Inflammatory macrophage (primary cell): ENCODE results near the gene CES5A.
A peak's percentile ranks its signal among the peaks of the same experiment; 100 is the strongest.
"Not testable (repeated sequence)": the region's sequence is repeated elsewhere in the genome, so short reads cannot be mapped to it uniquely, and the experiment has no call there.

Source experiments
- DNase-seq, 2 donors: peaks; one replicate each; pipeline ENCODE4 v3.0.0-alpha.2; 2020 to 2022

Gene CES5A

DNA sequence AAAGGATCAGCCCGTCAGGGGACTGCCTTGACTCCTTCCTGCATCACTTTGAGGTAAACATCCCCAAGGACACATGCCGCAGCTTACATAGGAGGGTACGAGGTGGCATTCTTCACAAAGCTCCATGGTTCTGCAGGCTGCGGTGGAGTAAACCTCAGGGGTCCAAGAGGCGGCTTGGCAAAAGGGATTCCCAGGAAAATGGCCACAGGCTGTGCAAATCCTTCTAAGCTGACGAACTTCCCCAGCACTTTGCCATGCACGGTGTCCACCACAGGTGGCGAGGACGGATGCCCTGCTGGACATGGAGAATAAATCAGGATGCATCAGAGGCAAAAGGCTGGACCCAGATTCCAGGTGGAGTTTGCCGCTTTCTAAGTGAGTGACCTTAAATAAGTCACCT, 46.5 kb downstream of the CES5A start:
- no peak for DNase-seq

DNA sequence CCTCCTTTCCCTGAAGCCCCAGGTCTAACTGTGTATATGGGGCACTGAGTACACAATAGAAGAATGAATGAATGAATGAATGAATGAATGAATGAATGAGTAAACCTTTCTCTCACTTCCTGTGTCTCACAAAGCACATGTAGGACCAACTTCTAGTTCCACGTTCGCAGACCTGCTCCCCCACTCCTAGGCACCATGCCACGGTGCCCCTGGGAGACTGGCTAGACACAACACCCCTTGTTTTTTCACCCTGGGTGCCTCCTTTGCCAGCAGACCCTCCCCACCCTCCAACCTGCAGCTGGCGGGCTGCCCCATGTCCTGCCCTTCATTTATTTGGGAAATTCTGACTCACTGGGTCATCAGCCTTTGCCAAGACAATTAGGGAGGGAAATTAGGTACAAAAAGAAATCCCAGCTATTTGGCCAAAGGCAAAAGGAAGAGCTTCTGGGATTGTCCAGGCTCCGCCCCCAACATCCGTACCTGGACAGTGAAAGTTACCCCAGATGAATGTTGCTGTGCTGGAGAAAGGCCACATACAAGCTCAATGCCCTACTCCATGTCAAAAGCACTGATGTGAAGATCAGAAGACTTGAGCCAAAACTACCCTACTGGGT, 50.0 kb downstream of the CES5A start:
- DNase-seq = no peak

DNA sequence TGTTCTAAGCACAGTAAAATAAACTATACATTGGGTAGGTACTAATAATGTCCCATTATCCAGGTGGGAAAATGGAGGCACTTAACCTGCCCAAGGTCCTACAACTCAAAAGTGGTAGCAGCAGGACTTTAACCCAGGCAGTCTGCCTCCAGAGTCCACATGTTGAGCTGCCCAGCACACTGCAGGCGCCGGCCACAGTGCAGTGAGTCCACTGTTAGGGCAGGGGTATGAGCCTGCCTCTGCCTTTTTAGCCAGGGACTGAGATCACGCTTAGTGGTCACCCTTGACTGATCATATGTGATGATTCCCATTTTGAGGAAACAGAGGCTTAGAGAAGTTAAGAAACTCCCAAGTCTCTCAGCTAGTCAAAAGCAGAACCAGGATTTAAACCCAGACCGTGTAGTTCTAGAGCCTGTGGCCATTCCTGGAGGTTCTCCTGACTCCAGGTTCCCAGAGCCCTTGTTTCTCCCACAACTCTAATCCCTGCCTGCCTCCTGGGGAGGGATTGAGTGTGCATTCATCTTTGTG, 50.6 kb downstream of the CES5A start:
- peak; percentile 43 to 49 for DNase-seq

DNA sequence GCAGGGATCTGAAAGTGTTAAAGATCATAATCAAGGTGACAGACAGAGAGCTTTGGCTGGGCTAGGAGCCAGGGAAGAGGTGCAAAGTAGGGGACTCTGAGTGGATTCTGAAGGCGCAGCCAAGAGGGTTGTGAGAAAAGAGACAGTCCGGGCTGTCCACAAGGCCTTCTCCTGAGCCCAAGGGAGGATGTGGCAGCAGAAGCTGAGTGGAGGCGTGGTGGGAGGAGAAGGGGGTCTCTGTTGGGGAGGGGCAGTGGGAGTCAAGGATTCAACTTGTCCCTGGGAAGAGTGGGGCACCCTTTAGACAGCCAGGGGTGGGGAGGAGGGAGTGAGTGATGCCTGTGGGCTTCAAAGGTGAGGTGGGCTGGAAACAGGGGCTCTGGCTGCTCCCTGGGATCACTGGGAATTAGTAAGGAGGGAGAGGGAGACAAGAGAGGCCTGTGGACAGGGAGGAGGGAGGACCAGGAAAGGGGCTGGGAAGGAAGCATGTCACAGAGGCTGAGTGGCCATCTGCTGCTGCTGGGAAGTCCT, 52.8 kb downstream of the CES5A start:
- DNase-seq = no peak

DNA sequence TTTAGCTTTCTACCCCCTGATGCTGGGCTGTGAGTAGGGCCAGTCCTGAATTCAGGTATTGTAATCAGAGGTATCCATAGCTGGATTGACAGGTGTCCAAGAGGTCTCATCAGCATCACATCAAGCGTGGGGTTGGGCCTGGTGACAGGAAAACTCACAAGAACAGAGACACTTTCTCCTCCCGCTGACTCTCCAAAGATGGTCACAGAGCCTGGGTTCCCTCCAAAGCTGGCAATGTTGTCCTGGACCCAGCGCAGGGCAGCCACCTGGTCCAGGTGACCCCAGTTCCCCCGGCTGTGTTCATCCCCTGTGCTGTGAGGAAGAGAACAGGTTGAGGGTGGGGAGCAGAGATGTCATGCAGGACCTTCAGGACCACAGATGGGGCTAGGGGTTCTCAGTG, 54.0 kb downstream of the CES5A start:
- no peak for DNase-seq

DNA sequence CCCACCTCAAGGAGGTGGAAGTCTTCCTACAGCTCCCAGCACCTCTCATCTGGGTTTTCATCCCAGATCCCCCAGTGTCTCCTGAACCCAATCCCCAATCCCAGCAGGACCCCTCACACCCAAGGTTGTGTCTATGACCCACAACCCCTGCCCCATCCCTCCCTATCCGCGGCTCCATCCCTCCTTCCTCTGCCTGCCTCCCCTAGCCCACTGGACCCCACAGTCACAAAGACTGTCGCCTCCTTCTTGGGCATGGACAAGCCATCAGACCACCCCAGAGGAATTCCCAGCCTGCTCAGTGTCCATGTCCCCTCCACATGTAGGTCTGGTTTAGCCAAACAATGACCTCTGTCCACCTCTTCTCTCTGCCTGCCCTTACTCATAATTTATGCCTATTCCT, 54.6 kb downstream of the CES5A start:
- no peak for DNase-seq

DNA sequence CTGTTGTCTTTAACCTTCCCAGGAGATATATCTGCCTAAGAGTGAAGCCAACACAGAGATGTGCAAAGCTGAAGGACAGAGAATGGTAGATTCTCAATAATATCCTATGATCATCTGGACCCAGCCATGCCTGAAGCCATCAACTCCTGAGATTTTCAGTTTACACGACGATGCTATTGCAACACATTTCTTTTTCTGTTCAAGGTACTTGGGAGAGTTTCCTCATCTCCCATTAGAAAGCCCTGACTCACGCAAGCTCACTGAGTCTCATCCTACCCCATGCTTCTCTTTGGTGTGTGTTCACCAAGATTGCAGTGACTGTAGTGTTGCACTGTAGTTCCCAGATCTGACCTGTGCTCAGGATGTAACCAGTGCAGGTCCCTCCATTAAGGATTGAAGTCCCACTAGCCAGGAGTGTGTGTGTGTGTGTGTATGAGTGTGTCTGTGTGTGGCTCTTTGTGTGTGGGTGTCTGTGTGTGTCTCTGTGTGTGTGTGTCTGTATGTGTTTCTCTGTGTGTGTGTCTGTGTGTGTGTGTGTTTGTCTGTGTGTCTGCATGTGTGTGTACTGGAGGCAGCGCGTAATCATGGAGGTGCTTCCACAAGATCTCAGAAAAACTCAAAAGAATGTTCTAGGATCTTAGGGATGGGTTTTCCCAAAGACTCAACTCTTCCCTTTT, 57.8 kb downstream of the CES5A start:
- no peak for DNase-seq

DNA sequence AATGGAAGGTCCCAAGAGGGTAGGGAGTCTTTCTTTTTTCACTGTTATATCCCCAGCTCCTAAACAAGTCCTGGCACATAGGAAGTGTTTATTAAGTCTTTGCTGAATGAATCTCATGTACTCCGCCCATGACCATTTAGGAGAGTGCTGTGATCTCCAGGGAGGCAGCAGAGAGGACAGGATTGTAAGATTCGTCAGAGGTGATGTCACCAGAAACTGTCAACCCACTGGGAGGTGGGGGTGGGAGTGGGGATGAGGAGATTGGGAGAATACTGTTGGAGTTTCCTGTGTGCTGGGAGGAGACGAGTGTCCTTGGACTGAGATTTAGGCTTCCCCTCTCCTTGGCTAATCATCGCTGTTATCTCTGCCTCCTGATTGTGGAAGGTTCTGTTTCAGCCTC, 59.0 kb downstream of the CES5A start:
- DNase-seq = not testable (repeated sequence)

DNA sequence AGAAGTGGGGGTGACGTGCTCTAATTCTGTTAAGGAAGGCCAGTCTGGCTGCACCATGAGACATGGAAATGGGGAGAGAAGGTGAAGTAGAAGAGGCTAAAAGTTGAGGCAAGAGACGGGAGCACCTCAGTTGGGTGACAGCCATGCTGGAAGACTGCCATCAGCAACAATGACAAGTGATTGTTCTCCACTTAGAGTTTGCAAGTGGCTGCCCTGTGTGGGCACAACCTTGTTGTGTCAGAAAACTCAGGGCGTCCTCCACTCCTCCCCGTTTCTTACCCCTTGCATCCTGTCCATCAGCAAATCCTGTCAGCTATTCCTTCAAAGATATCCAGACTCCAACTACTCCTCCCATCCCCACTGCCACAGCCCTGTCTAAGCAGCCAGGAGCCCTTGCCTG, 59.9 kb downstream of the CES5A start:
- DNase-seq = no peak

DNA sequence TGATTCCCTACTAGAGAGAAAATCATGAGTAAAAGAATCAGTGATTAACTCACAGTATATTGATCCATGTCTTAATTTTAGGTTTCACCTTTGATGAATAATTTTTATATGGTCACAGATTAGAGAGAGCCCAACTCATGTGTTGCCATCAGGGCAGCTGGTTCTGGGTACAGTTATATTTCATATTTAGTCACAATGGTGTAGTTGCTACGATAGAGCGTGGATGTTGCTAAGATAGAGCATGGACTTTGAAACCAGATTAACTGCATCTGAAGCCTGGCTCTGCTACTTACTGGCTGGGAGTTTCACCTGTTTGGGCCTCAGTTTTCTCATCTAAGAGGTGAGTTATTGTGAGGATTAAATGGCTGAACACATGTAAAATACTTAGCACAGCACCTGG, 61.0 kb downstream of the CES5A start:
- not testable (repeated sequence) for DNase-seq

DNA sequence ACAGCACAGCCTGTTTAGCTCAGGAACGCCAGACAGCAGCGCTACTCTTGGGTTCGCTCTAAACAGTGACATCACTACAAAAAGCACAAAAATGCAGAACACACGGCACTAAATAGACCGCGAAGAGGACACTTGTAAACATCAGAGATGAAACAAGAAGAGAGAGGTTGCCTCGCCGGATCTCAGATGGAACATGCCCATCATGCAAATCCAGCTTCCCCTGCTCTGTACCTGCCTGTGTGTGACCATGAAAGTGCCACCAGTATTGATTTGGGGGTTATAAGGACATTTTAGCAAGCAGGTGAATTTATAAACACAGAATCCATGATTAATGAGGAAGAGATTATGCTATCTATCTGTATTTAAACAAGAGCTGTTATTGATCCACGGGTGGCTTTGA, 61.4 kb downstream of the CES5A start:
- not testable (repeated sequence) for DNase-seq

DNA sequence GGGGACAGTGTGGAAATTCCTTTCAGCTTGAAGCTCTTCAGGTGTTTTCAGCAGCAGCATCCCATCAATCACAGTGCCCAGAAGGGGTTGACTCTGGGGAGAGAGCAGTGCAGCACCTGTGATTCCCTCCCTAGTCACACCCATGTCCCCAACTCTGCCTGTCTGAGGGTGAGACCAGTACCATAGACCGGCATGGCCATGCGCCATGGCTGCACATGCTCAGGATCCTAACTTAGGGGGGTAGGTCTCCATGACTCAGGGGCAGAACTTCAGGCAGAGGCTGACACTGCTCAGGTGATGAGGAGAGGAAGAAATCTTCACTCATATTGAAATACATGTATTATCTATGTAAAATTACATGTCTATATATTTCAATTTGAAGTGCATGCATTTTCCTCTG, 62.2 kb downstream of the CES5A start:
- no peak for DNase-seq

DNA sequence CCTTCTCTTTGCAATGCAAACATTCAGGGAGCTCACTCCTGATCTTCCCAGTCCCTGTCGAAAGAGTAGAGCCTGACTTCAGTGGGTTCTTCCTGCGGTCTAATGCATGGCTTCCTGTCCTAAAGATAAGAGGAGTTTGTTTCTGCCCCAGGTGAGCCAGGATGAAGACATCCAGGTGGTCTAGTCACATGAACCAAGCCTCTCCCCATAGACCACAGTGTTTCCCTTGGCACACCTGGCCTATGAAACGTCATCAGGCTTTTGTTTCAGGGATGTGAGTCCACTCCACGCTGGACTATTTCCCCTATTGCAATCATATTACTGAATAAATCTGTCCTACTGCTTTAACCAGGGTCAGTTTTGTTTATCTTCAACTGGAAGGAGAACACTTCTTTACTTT, 63.4 kb downstream of the CES5A start:
- no peak for DNase-seq

DNA sequence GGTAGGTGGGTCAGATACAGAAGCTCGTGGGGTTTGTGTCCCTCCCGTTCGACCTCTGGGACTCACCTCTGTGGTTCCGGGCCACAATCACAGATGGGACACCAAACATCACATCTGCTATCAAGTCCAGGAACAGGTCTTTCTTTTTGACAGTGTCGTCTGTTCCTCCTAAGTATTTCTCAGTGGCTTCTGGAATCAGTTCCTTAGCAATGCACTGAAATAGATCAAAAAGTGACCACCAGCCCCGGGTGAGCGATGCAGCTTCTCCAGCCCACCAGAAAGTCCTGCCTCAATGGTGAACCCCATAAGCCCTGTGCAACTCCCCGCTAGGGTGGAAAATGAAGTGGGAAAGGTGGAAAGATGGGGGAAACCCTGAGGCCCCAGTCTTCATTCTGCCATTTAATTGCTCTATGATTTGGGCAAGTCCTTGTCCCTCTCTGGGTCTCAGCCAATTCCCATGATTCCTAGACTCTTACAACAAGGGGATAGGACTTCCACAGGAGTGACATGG, 64.7 kb downstream of the CES5A start:
- no peak for DNase-seq

DNA sequence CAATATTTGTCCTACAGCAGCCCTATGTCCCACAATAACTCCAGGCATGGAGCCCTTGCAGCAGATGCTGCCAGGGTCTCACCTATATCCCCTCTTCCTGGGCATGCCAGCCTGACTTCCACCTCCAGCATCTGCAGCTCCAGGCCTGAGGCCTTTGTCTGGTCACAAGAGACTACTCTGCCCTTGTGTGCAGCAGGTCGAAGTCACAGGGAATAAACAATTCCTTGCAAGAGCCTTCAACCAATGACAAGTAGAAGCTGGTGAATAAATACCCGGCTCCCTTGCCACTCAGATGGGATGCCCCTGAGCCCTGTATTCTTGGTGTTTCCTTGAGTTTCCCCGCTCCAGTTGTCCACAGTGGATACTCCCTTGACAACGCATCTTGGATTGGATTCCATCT, 65.3 kb downstream of the CES5A start:
- no peak for DNase-seq

DNA sequence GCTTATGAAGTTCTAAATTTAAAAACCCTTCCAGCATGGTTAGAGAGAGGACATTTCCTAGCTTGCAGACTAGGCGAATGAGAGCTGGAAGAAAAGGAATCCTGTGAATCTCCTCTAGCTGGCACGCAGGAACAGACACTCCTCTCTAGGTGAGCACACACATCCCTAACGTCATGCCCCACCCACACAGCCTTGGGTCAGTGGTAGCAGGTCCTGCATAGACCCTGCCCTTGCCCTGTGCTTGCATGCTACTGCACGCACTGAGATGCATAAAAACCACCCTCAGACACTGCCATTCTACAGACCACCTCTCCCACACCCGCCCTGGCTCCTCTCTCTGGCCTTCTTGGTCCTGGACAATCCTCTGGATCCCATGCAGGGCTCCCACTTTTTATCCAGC, 65.8 kb downstream of the CES5A start:
- no peak for DNase-seq

DNA sequence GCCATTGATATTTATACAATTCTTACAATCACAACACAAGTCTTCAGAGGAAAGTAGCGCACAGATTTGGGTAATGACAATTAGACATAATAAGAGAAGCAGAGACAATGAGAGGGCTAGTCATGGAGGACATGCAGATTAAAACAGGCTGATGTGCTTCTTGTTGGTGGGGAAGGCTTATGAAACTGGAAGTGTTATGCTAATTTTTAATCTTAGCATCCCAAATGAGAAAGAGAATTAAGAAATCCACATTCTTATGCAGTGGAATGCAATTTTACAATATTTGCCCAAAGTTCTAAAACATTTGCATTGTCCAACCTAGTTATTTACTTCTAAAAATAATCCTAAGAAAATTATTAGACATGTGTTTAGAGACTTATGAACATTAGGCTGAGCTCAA, 66.9 kb downstream of the CES5A start:
- not testable (repeated sequence) for DNase-seq

DNA sequence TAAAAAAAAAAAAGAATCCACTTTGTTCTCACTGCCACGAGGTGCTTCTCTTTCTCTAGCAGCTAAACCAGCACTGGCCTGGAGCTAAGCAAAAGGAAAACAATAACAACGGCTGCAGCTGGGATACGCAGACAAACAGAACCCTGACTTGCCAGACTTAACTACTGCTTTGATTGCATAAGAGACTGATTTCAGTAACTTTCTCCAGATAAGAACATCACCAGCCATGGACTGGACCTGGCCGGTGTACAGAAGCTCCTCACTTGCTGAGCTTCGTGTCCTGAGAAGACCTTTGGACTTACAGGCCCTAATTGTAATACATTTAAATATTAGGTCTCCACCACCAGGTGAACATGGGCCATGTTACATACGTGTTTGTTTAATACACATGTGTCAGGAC, 70.1 kb downstream of the CES5A start:
- not testable (repeated sequence) for DNase-seq

DNA sequence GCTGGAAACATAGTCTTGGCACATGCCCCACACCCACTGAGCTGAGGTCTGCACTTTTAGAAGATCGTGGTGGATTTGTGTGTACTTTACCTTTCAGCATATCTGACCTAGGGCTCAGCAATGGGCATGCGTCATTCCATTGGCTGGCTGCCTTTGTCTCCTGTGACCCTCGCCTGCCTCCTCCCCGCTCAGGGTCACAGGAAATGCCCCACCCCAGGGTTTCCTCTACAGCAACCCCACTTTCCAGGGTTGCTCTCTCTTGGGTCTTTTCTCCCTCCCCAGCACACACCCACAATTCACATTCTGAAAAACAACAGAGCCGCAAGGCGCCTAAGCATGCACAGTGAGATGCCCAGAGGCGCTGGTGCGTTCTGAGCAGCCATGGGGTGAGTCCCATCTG, 71.5 kb downstream of the CES5A start:
- DNase-seq = not testable (repeated sequence)
